A673 (cell line): ENCODE measurements around the gene ADAMTS2. TPM values are rescaled to one million over a fixed set of nuclear protein-coding genes. Genes with fewer than 3 reads are reported as not detected.

Experiments
- BruUV-seq: library from RNA; stranded (reverse); fragments of 400-500 nt; replicated peaks from 2 replicates; lab custom pipeline; 2021; lab: Mats Ljungman, UMichigan
- CTCF ChIA-PET: fragments of 300-600 bp; sonication (Branson Sonifier 250); formaldehyde crosslinking; loops from one replicate; lab custom pipeline; 2022; ENCODE audit warnings: antibody characterized with exemption; lab: Charles Lee
- POLR2A ChIA-PET: fragments of 300-600 bp; sonication (Branson Sonifier 250); formaldehyde crosslinking; loops from one replicate; lab custom pipeline; 2022; ENCODE audit warnings: antibody characterized with exemption; ENCODE audit not compliant: low non-redundant PET; lab: Charles Lee
- DNase-seq: peaks from one replicate; pipeline ENCODE4 v3.0.0-alpha.2; 2015; ENCODE audit warnings: low spot score
- H3K27ac ChIP-seq: fragments of 200-600 bp; sonication (generic); 2 replicates; pipeline ENCODE4 v1.5.1; 2016; ENCODE audit warnings: mixed run types, low read depth, mild to moderate bottlenecking, mixed read lengths, antibody characterized with exemption, low read length; ENCODE audit not compliant: poor library complexity, severe bottlenecking
- H3K27me3 ChIP-seq: fragments of 200-600 bp; sonication (generic); replicated peaks from 2 replicates; pipeline ENCODE4 v1.6.1; 2017; ENCODE audit warnings: mixed run types, low read depth, mild to moderate bottlenecking, mixed read lengths, antibody characterized with exemption, low read length; ENCODE audit not compliant: insufficient read depth, poor library complexity
- H3K36me3 ChIP-seq: fragments of 200-600 bp; sonication (generic); 2 replicates; pipeline ENCODE4 v1.6.1; 2016; ENCODE audit warnings: mixed run types, mild to moderate bottlenecking, mixed read lengths, antibody characterized with exemption, low read length; ENCODE audit not compliant: insufficient read depth, poor library complexity, severe bottlenecking
- H3K4me1 ChIP-seq: fragments of 200-600 bp; sonication (generic); 2 replicates; pipeline ENCODE4 v1.6.1; 2017; ENCODE audit warnings: mixed run types, mild to moderate bottlenecking, mixed read lengths, antibody characterized with exemption, low read length; ENCODE audit not compliant: insufficient read depth, poor library complexity, severe bottlenecking
- H3K4me3 ChIP-seq: fragments of 200-600 bp; sonication (generic); 2 replicates; pipeline ENCODE4 v1.5.1; 2016; ENCODE audit warnings: low read depth, mixed run types, mild to moderate bottlenecking, mixed read lengths, low read length; ENCODE audit not compliant: poor library complexity, severe bottlenecking
- H3K9me3 ChIP-seq: fragments of 200-600 bp; sonication (generic); 2 replicates; pipeline ENCODE4 v1.6.1; 2016; ENCODE audit warnings: mixed run types, low read depth, mild to moderate bottlenecking, mixed read lengths, antibody characterized with exemption, low read length; ENCODE audit not compliant: poor library complexity, severe bottlenecking
- EZH2 ChIP-seq: fragments of 200-600 bp; sonication (generic); IDR thresholded peaks from 2 replicates; pipeline ENCODE4 v1.6.1; 2017; ENCODE audit warnings: borderline replicate concordance, low read depth, mild to moderate bottlenecking, mixed read lengths, antibody characterized with exemption, low read length; ENCODE audit not compliant: poor library complexity, severe bottlenecking
- intact Hi-C: fragments of 100-400 bp; cut with micrococcal nuclease; formaldehyde crosslinking; loops from one replicate; pipeline ENCODE4 v1.10.0; 2022; ENCODE audit not compliant: unreplicated experiment
- total RNA-seq: library from RNA; stranded (reverse); gene quantifications from 2 replicates; pipeline ENCODE4 v1.2.3, GENCODE V29; 2021
- TF ChIP-seq, protein P1 (sequence below): fragments of 300-800, 200-600 bp; sonication (generic); conservative IDR thresholded peaks from 2 replicates; pipeline ENCODE4 v1.5.1; 2017; ENCODE audit warnings: low read depth, mild to moderate bottlenecking, antibody characterized with exemption, low read length, moderate library complexity, mixed read lengths

Gene ADAMTS2
- total RNA-seq, 1 experiment from 2014 or later, result 0.39 TPM

DNA sequence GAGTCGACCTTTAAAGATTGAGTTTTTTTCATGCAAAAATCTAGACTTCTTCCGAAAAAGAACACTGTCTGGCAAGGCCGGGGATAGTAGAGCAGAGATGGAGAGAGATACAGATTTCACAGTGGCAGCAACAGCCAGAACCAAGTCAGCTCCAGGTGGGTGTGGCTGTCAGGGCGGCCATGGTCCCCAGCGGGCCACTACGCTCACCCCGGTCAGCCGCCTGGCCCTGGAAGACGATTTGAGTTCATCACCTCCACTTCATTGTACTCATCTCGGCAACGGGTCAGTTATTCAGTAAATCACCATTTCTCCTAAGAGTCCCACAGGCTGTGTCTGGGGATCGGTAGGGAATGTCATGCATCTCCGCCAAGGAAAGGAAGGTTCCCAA lies 232.1 kb downstream of the ADAMTS2 start:
- no peak overlapping the region for H3K4me3 ChIP-seq
- no peaks in the 10 kb centered on the region for H3K4me1 ChIP-seq
- H3K27me3 ChIP-seq, result no peaks in the 10 kb centered on the region
- BruUV-seq, result no TSS peak
- no peaks in the 10 kb centered on the region for H3K9me3 ChIP-seq
- DNase-seq, result no peak
- ChIA-PET CTCF (no interaction called here), POLR2A (no interaction called here)
- intact Hi-C loops, result no loop called here
- no peak for TF ChIP-seq EZH2
- TF ChIP-seq, protein P1, sequence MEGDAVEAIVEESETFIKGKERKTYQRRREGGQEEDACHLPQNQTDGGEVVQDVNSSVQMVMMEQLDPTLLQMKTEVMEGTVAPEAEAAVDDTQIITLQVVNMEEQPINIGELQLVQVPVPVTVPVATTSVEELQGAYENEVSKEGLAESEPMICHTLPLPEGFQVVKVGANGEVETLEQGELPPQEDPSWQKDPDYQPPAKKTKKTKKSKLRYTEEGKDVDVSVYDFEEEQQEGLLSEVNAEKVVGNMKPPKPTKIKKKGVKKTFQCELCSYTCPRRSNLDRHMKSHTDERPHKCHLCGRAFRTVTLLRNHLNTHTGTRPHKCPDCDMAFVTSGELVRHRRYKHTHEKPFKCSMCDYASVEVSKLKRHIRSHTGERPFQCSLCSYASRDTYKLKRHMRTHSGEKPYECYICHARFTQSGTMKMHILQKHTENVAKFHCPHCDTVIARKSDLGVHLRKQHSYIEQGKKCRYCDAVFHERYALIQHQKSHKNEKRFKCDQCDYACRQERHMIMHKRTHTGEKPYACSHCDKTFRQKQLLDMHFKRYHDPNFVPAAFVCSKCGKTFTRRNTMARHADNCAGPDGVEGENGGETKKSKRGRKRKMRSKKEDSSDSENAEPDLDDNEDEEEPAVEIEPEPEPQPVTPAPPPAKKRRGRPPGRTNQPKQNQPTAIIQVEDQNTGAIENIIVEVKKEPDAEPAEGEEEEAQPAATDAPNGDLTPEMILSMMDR, result no peak
- H3K36me3 ChIP-seq, result no peaks in the 10 kb centered on the region
- no peak overlapping the region for H3K27ac ChIP-seq

DNA sequence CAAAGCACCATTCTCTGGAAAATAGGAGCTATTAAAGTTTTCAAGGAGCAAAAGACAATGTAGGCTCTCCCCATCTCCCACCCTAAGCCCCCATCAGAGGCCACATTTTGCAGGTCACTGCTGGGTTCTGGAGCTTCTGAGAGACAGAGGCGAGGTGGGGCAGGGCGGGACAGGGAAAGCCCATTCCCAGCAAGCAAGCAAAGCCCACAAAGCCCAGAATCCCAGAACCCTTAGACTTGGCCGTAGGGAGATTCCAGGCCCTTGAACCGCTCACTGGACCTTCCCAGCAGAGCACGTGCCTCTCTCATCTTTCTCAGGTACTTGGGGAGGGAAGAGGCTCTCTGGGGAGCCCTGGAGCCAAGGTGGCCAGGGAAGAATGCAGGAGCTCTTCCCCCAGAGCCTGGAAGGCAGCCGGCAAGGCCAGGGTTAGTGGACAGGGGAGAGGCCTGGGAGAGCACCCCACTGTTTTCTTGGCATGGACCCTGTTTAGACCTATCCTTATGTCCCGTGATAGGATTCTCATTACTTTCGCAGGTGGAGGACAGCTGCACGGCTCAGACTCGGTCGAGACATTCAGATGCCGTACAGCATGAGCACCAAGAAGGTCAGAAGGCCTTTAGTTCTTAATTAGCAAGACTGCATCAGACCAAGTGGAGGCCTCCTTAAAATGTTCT lies 232.7 kb downstream of the ADAMTS2 start:
- Histone ChIP-seq H3K27ac (no peak overlapping the region), H3K9me3 (no peaks in the 10 kb centered on the region), H3K27me3 (no peaks in the 10 kb centered on the region), H3K4me1 (no peaks in the 10 kb centered on the region), H3K4me3 (no peak overlapping the region), H3K36me3 (no peaks in the 10 kb centered on the region)
- TF ChIP-seq EZH2, result no peak
- TF ChIP-seq, protein P1, result no peak
- CTCF ChIA-PET, result no interaction called here
- POLR2A ChIA-PET, result no interaction called here
- DNase-seq, result no peak
- no TSS peak for BruUV-seq
- intact Hi-C loops, result no loop called here

DNA sequence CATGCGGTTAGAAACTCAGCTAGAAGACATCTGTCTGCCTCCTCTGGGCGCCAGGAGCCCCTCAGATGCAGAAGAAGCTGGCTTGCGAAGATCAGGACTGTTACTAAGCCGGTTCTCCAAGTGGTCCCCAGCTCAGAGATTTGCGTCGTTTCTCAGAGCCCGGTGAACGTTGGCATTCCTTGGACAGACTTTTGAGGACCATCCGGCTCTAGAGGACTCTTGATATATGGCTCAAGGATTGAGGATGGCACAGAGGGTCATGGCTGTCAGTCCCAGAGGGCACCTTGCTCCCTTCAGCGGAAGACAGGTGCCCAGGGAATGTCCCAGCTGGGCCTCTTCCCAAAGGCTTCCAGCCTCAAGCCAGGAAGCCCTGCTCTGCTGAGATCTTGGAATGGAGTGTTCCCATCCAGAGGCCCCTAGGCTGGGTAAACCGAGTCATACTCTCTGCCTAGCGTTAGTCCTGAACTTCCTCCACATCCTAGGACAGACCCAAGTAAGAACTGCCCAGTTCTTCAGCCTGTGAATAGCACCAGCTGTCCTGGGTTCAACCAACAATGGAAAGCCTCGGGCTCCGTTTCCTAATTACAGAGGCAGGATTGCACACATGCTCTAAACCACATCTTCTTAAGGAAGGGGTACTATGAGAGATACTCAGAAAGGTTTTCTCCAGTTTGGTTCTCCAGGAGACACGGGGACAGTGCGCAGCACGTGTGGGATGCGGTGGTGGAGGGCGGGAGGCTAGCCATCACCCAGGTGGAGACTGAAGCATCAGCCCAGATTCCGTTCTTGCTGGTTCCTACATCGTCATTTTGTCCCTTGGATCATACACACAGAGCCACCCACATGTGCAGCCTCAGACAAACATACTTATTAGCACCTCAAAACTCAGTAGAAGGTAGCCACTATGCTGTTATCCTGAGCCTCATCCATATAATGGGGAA lies 233.7 kb downstream of the ADAMTS2 start:
- DNase-seq, result no peak
- intact Hi-C loops, result no loop called here
- TF ChIP-seq, protein P1, result no peak
- CTCF ChIA-PET, result no interaction called here
- POLR2A ChIA-PET, result no interaction called here
- no peaks in the 10 kb centered on the region for H3K36me3 ChIP-seq
- no peak overlapping the region for H3K27ac ChIP-seq
- H3K4me1 ChIP-seq, result no peaks in the 10 kb centered on the region
- BruUV-seq, result no TSS peak
- no peak overlapping the region for H3K4me3 ChIP-seq
- peaks cover 6% of the 10 kb centered on the region for H3K9me3 ChIP-seq
- H3K27me3 ChIP-seq, result no peaks in the 10 kb centered on the region
